GM12873 (cell line): ENCODE measurements around the gene MCM9.

Experiments
- CTCF ChIP-seq: IDR thresholded peaks from 2 replicates; pipeline ENCODE4 v1.5.1; 2012; ENCODE audit warnings: low read depth, mild to moderate bottlenecking, moderate library complexity, low read length, control low read depth; ENCODE audit not compliant: insufficient read depth; ENCODE audit errors: missing control alignments

The MCM9 gene

GRCh38 chr6:118856301-118856700 lies 78.7 kb downstream of the MCM9 start:
- TF ChIP-seq CTCF = no peak

- no peak for TF ChIP-seq CTCF
Measured at GRCh38 chr6:118853408-118853807, 81.6 kb downstream of the MCM9 start.

DNA sequence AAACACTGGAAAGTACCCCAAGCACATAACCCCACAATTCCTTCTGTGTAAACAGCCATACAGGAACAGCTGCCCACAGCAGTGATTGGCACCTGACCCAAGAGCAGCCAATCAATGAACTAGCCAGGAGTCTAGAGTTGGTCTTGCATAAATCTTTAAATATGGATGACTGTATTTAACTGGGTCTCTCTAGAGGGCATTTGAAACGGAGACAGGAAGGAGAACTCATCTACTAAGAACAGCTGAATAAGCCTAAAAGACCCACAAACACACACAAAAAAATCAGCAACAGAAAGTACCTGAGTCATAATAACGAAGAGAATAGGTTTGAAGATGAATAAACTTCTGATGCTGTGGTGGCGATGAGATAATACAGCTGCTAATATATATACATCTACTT lies 90.0 kb downstream of the MCM9 start:
- no peak for TF ChIP-seq CTCF

DNA sequence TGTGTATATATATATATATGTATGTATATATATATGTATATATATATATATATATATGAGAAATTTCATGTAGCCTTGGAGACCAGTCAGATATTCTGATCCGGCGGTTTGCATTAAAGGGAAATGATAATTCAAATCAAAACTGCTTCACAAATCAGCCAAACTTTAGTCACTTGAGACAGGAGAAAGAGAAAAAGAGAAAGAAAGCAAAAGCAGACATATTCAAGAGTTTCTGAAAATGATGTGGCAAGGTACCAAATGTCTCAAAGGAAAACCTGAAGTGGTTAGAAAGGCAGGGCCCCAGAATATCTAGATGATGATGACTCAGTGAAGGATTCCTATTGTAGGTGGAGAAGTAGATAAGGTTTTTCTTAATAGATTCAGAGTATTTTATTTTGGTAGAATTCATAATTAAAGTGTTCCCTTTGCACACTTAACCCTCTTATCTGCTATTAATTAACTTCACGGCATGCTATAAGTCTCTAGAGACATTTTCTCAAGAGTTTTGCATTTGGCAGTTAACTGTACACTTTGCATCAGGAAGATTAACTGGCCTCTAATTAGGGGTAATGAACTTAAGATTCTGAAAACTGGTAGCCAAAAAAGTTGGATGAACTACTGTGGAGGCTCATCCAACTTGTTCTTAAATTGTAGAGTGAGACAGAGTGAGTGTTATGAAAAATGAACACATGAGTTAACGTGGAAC lies 91.1 kb downstream of the MCM9 start:
- TF ChIP-seq CTCF = no peak

DNA sequence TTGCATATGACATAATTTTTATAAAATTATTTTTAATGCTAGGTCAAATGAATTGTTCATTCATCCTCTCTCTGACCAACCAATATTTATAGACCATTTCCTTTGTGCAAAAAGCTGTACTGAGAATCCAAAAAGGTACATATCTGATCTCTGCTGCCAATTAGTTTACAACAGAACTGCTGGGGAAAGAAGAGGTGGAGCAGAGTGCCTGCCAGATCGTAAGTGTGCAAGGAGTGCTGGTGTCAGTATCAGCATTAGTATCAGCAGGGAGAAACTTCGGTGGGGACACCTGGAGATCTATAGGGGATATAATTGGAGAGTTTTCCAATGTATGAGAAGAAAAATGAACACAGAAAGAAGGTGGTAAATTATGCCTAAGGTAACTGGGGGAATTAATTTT lies 104.3 kb downstream of the MCM9 start:
- TF ChIP-seq CTCF = no peak

DNA sequence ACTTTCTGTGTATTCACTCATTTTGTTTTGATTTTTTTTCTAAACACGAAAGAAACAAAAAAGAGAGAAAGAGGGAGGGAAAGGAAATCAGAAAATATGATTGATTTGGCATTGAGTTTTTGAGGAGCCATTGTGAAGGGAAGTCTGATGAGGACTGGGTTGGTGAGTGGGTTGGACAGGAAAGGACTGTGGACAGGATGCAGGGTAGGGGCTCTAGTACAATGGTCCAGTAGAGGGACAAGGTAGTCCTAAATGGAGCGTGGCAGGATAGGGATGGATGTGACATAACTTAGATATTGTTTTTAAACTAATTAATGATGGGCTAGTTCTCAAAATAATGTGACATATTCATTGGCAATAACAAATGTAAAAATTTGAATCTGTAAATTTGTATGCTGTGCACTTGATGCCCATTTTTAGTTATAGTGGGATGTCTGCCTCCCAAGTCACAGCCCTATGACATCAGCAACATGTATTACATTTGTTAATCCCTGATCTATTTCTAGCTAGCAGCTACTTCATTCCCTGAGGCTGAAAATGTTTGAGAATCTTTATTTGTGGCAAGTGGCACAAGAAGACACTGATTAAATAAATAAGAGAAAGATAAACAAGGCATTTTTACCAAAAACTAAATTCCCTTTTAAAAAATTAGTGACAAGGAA lies 105.0 kb downstream of the MCM9 start:
- no peak for TF ChIP-seq CTCF

- TF ChIP-seq CTCF = no peak
Measured at GRCh38 chr6:118826096-118826495, 108.9 kb downstream of the MCM9 start.
